Hematopoietic multipotent progenitor cell treated with erythropoietin and hydrocortisone succinate and interleukin-3 and kit ligand, for 6 days (in vitro differentiated cells): ENCODE measurements around the gene NUP93.

Source experiments
- DNase-seq: peaks from one replicate; pipeline ENCODE4 v3.0.0-alpha.2; 2015

Gene NUP93

GRCh38 chr16:56729735-56730662 lies at the start of gene NUP93:
Gene NUP93, plus strand, starts transcription at chr16:56730129. Its CDS starts 18,119 bp downstream, at chr16:56748248.
- peak; percentile 97 for DNase-seq

GRCh38 chr16:56681939-56682702 lies 47.8 kb upstream of the NUP93 start, which contains the start of gene MT1X:
Gene MT1X, plus strand, starts transcription at chr16:56682470. Its CDS starts 71 bp downstream, at chr16:56682541.
- peak; percentile 95 for DNase-seq

DNA sequence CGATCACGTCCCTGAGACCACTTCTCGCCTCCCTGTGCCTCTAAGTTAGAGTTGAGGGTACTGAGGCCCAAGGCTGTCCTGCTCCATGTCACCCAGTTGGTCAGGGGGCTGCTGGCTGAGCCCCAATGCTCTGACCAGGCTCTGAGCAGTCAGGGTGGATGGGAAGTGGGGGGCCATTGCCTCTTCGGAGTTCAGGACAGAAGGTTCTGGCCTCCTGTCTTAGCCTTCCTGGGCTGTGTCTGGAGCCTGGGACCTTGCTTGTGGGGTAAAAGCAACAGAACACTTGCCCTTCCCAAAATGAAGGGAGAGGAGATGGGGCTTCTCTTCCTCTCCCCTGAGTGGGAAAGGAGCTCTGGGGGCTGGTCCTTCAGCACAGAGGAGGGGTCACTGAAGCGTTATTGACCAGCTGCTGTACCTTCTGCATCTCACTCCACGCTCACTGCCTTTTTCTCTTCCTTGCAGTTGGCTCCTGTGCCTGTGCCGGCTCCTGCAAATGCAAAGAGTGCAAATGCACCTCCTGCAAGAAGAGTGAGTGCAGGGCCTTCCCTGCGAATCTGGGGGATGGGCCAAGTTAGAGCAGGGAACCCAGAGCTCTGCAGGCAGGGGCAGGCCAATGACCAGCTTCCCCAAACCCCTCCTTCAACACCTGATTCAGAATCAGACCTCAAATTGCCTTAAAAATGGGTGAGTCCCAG lies 47.1 kb upstream of the NUP93 start:
- DNase-seq: no peak

GRCh38 chr16:56683424-56684172 lies 46.3 kb upstream of the NUP93 start:
- DNase-seq: no peak

GRCh38 chr16:56684256-56684925 lies 45.5 kb upstream of the NUP93 start:
- DNase-seq: no peak

DNA sequence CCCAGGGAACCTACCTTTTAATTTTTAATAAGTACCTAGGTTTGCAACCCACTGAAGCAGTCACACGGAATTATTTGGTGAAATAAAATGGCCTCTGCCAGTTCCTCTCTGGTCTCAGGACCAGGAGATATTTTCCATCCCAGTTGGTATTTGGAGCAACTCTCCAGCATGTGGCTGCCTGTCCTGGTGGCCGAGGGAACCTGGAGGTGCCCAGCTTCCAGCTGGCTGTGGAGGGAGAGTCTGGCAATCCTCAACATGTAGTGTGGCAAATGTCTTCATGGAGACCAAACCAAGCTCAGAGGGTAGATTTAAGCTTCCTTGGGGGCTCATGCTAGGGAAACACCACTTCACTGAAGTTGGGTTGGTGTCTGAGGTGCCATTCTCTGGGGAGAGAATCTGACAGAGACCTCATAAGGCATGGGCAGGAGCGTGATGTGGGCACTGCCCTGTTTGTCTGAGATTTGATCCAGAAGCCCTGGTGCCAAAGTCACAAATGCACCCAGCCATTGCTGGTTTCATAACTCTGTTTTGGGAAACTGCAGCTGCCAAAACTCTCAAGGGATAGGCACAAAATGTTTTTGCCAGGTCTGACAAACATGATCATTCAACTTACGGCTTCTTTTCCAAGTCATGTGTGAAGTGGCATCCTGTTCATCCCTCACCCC lies 44.9 kb upstream of the NUP93 start:
- no peak for DNase-seq

GRCh38 chr16:56686758-56687157 lies 43.2 kb upstream of the NUP93 start:
- DNase-seq: no peak

DNA sequence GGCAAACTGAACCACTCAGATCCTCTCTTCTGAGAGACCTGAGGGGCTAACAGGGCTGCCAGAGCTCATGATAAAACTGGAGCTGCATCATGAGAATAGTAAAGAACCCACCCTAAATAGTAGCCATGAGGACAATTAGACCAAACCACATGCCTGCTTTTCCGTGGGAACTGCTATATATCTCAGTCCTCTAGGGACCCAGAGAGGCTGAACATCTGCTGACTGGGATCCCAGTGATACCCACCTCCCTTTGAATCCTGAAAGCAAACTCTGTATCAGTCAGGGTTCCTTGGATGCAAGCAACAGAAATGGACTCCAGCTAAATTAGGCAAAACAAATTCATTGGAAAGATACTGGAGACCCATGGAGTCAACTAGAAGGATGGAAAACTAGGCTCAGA lies 41.2 kb upstream of the NUP93 start:
- no peak for DNase-seq

DNA sequence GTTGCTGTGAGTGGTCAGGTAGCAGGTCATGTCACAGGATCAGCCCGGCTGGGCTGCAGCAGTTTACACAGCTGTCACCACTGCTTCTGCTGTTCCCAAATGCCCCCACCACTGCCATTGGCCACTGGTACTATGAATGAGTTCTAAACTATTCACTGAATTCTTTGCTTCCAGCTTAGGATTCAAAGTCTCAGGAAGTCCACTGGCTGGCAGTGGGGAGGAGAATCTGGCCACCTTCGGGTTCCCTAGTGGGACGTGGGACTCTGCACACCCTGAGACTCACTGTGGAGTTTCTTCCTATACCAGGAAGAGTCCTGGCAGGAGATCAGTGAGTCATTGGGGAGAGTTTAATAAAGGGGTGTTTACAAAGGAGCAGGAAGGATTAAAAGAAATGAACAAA lies 40.8 kb upstream of the NUP93 start:
- DNase-seq: no peak

GRCh38 chr16:56690420-56691122 lies 39.4 kb upstream of the NUP93 start:
- no peak for DNase-seq

GRCh38 chr16:56691885-56692284 lies 38.0 kb upstream of the NUP93 start:
- DNase-seq: no peak

DNA sequence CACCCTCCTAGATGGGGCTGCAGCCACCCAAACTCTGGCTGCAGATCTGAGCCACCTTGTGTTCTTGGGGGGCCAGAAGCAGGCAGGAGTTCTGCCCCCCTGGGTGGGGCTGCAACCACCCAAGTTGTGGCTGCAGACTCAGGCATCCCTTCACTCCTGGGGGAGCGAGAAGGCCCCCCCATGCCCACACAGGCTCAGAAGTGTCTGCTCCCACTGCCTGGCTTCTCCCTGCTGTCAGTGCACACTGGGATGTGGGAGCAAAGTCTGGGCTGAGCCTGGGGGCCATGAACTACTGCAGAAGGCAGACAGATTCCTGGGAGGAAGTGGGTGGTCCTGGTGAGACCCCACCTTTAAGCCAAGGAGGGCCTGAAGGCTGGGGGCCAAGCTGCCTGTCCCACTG lies 34.7 kb upstream of the NUP93 start:
- DNase-seq: no peak

- DNase-seq: no peak
Measured at GRCh38 chr16:56697456-56698155, 32.3 kb upstream of the NUP93 start.

GRCh38 chr16:56700195-56700594 lies 29.7 kb upstream of the NUP93 start:
- DNase-seq: no peak

GRCh38 chr16:56700631-56701030 lies 29.3 kb upstream of the NUP93 start:
- DNase-seq: no peak

- no peak for DNase-seq
Measured at GRCh38 chr16:56701534-56701933, 28.4 kb upstream of the NUP93 start.

DNA sequence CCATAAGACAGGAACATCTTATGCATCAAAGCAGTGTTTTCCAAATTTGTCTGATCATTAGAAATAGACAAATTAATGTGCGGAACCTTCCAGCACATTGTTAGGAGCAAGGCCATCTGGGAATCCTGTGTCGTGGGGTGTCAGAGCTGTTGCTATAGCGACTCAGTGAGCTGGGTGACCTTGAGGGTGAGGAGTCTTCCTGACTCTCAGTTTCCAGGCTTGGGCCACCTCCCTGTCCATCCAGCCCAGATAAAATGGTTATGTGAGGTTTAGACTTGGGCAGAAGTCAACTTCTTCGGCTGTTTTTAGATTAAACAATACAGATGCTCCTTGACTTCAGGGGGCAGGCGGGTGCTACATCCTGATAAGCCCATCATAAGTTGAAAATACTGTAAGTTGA lies 27.1 kb upstream of the NUP93 start:
- DNase-seq: no peak

GRCh38 chr16:56708525-56709442 lies 21.1 kb upstream of the NUP93 start:
- DNase-seq: no peak
